LNCaP clone FGC (cell line): ENCODE results near the gene TNRC6A.

Source experiments
- DNase-seq: peaks from one replicate; pipeline ENCODE4 v3.0.0-alpha.2; 2011; ENCODE audit warnings: low read depth
- H3K4me3 ChIP-seq: 2 replicates; pipeline ENCODE4 v1.5.1; 2011; ENCODE audit warnings: mild to moderate bottlenecking, low read depth, low read length, control low read depth
- CTCF ChIP-seq: IDR thresholded peaks from 2 replicates; pipeline ENCODE4 v1.5.1; 2012; ENCODE audit warnings: mild to moderate bottlenecking; ENCODE audit not compliant: control insufficient read depth, insufficient read depth; ENCODE audit errors: extremely low read depth

Gene TNRC6A

GRCh38 chr16:24826817-24827566, 97.5 kb downstream of the TNRC6A start:
- TF ChIP-seq CTCF = no peak
- H3K4me3 ChIP-seq = no peak overlapping the region
- DNase-seq = no peak

GRCh38 chr16:24829153-24829552, 99.7 kb downstream of the TNRC6A start:
- no peak for TF ChIP-seq CTCF
- H3K4me3 ChIP-seq = no peak overlapping the region
- DNase-seq = no peak

GRCh38 chr16:24833352-24833751, 103.9 kb downstream of the TNRC6A start:
- no peak for DNase-seq

GRCh38 chr16:24834459-24835335, 105.2 kb downstream of the TNRC6A start:
- peak; percentile 81 for TF ChIP-seq CTCF
- no peak overlapping the region for H3K4me3 ChIP-seq

More at GRCh38 chr16:24833352-24833751, 103.9 kb downstream of the TNRC6A start:
- H3K4me3 ChIP-seq = no peak overlapping the region
- no peak for TF ChIP-seq CTCF

GRCh38 chr16:24836836-24837235, 107.4 kb downstream of the TNRC6A start:
- no peak for DNase-seq
- TF ChIP-seq CTCF = no peak
- H3K4me3 ChIP-seq = no peak overlapping the region

More at GRCh38 chr16:24834459-24835335, 105.2 kb downstream of the TNRC6A start:
- DNase-seq = no peak

GRCh38 chr16:24837969-24838368, 108.5 kb downstream of the TNRC6A start:
- no peak overlapping the region for H3K4me3 ChIP-seq
- TF ChIP-seq CTCF = no peak
- DNase-seq = no peak
